Adrenal gland (tissue), 12 donors: ENCODE data around the gene COIL. TPM values are rescaled to one million over a fixed set of nuclear protein-coding genes. Genes with fewer than 3 reads are reported as not detected.
A peak's percentile ranks its signal among the peaks of the same experiment; 100 is the strongest.
"Not testable (repeated sequence)": the region's sequence is repeated elsewhere in the genome, so short reads cannot be mapped to it uniquely, and the experiment has no call there.

ENCODE experiments used
- DNase-seq, 7 donors: peaks; one replicate each; pipeline ENCODE4 v3.0.0-alpha.2; 2019 to 2020
- H3K27ac ChIP-seq, 5 donors: fragments of 200-600 bp; sonication (generic) in 4 of 5; 1 replicate in 3 of 5; 2 replicates in 2 of 5; pipeline versions ENCODE4 v1.5.1 to v1.8.0; 2016 to 2020; ENCODE audit warnings: mild to moderate bottlenecking in 1 of 5
- H3K27me3 ChIP-seq: fragments of 200-600 bp; 2 replicates; pipeline ENCODE4 v1.8.0; 2021
- H3K36me3 ChIP-seq, 2 donors: fragments of 200-600 bp; replicated peaks in 1 of 2; 1 replicate in 1 of 2; 2 replicates in 1 of 2; pipeline versions ENCODE4 v1.5.1 to v1.8.0; 2018 to 2022
- H3K4me1 ChIP-seq, 2 donors: fragments of 200-600 bp; replicated peaks in 1 of 2; 1 replicate in 1 of 2; 2 replicates in 1 of 2; pipeline versions ENCODE4 v1.5.1 to v1.8.0; 2018 to 2021
- H3K4me3 ChIP-seq, 4 donors: fragments of 200-600 bp; sonication (generic) in 3 of 4; one replicate each; pipeline ENCODE4 v1.5.1; 2016 to 2018
- H3K9me3 ChIP-seq, 3 donors: fragments of 200-600 bp; sonication (generic) in 1 of 3; replicated peaks in 1 of 3; 1 replicate in 2 of 3; 2 replicates in 1 of 3; pipeline versions ENCODE4 v1.5.1 to v1.8.0; 2016 to 2021
- CTCF ChIP-seq, 6 experiments: fragments of 450-650 bp in 4 of 6; fragments of 200-600 bp in 2 of 6; sonication (generic) in 1 of 6; IDR thresholded peaks; 1 replicate in 5 of 6; 2 replicates in 1 of 6; pipeline versions ENCODE4 v1.5.1 to v1.8.0; 2016 to 2021; ENCODE audit warnings: antibody characterized with exemption in 6 of 6, mild to moderate bottlenecking in 2 of 6, moderate library complexity in 1 of 6
- POLR2A ChIP-seq, 2 donors: fragments of 450-650 bp; IDR thresholded peaks; one replicate each; pipeline ENCODE4 v1.6.1; 2017; ENCODE audit warnings: antibody characterized with exemption in 2 of 2, mild to moderate bottlenecking in 2 of 2, moderate library complexity in 1 of 2
- WGBS, 4 donors: extraction: QIAGEN DNeasy Blood & Tissue Kit in 2 of 4; methylation state at CpG; one replicate each; pipeline versions ENCODE4 v1.1.5 to v1.1.7; 2013 to 2017; 5-methylcytosine and 5-hydroxymethylcytosine counted together
- intact Hi-C, 2 donors: fragments of 100-400 bp; cut with DNase I; formaldehyde crosslinking; loops; one replicate each; pipeline versions ENCODE4 v1.14.1 to v1.15.0; 2022 to 2023
- polyA plus RNA-seq, 3 donors: library from polyadenylated mRNA; stranded (reverse); fragments of 200-250 nt in 2 of 3; fragments of 350-450 nt in 1 of 3; fragmentation: Illumina TruSeq in 1 of 3; extraction: RNeasy Lipid Tissue Mini Kit (QIAGEN cat#74804) in 1 of 3; gene quantifications; one replicate each; pipeline ENCODE4 v1.2.3, GENCODE V29; 2013 to 2014
- total RNA-seq, 9 donors: library from RNA; depleted of rRNA in 4 of 9; stranded (reverse); fragments of >200 nt in 4 of 9; fragments of 120-200 nt in 1 of 9; fragmentation: NEBNext Ultra II Directional in 1 of 9; extraction: Animal tissue kit (Norgen Biotek cat#: 25700) in 1 of 9; gene quantifications; one replicate each; pipeline versions ENCODE4 v1.1.0 to v1.2.4, GENCODE V29; 2013 to 2023
- donor health status: healthy with polysubstance abuse.
- donor health status: Bipolar disorder and iron deficiency.
- donor health status: DM: yes; HTN: yes; CAD: no.
- donor health status: DM: no; HTN: no; CAD: no.
- donor health status: DM: no; HTN: no; CAD: no.
- donor health status: DM: yes; HTN: yes; CAD: no.

COIL gene
- total and polyA plus RNA-seq, 12 donors, result 4.3 to 16.7 (median 9.0) TPM

GRCh38 chr17:56945938-56946505, 14.8 kb downstream of the COIL start:
- H3K36me3 ChIP-seq, result peaks cover 0 to 58% of the 10 kb centered on the region in 2 donors

GRCh38 chr17:56943505-56944125, 17.2 kb downstream of the COIL start:
- Histone ChIP-seq H3K4me1 (no peaks in the 10 kb centered on the region), H3K27me3 (no peaks in the 10 kb centered on the region), H3K36me3 (peaks cover 0 to 55% of the 10 kb centered on the region in 2 donors), H3K9me3 (no peaks in the 10 kb centered on the region), H3K27ac (no peak overlapping the region), H3K4me3 (no peak overlapping the region)
- 89 to 92% (median 91%) methylated on average over 10 of the region's 10 CpGs for WGBS, 4 donors
- intact Hi-C loops, result loop anchor here in 1 of 2 donors (5.0 kb wide), 1 partner anchor 126 kb away; no protein-coding TSS in a partner anchor
- TF ChIP-seq POLR2A (IDR thresholded peaks at IDR 0.05) (no peak), CTCF (IDR thresholded peaks at IDR 0.05) (no peak)
- no peak for DNase-seq

More at GRCh38 chr17:56945938-56946505, 14.8 kb downstream of the COIL start:
- Histone ChIP-seq H3K27me3 (no peaks in the 10 kb centered on the region), H3K4me1 (no peaks in the 10 kb centered on the region), H3K4me3 (no peak overlapping the region), H3K27ac (no peak overlapping the region), H3K9me3 (no peaks in the 10 kb centered on the region)
- intact Hi-C loops, result no loop called here
- 86 to 95% (median 92%) methylated on average over 3 of the region's 3 CpGs for WGBS, 4 donors
- TF ChIP-seq POLR2A (IDR thresholded peaks at IDR 0.05), result no peak
- TF ChIP-seq CTCF (IDR thresholded peaks at IDR 0.05), result no peak
- no peak for DNase-seq

DNA sequence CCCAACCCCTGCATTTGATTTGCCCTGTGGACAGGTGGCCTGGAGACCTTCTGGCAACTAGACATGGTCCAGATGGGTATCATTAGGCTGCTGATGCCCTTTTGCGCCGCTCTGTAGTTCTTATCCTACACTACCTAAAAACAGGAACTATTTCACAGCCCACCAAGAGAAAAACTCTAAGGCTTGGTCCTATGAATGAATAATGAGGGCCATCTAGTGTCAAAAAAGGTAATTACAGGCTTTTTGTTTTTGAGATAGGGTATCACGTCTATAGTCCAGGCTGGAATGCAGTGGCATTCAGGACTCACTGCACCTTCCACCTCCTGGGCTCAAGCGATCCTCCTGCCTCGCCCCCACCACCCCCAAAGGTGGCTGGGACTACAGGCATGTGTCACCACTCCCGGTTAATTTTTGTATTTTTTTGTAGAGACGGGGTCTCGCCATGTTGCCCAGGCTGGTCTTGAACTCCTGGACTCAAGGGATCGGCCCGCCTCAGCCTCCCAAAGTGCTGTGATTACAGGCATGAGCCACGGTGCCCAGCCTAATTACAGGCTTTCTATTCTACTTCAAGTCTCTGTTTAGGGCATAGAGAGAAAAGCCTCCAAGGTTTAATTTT, 20.9 kb downstream of the COIL start:
- peaks cover 0 to 8% of the 10 kb centered on the region in 2 donors for H3K4me1 ChIP-seq
- DNase-seq, result no peak
- H3K27me3 ChIP-seq, result no peaks in the 10 kb centered on the region
- H3K9me3 ChIP-seq, result no peaks in the 10 kb centered on the region
- H3K27ac ChIP-seq, result no peak overlapping the region
- WGBS, 4 donors, result 45 to 60% (median 57%) methylated on average over 8 to 11 of the region's 11 CpGs
- TF ChIP-seq CTCF (IDR thresholded peaks at IDR 0.05) (peak; percentile 52 to 83 (median 72)), POLR2A (IDR thresholded peaks at IDR 0.05) (no peak)
- intact Hi-C loops, result loop anchor here (2.0 to 5.0 kb wide), 2 partner anchors 121 to 123 kb away; no protein-coding TSS in a partner anchor
- no peak overlapping the region for H3K4me3 ChIP-seq
- H3K36me3 ChIP-seq, result peaks cover 0 to 49% of the 10 kb centered on the region in 2 donors

- H3K9me3 ChIP-seq, H3K27me3 ChIP-seq, DNase-seq, intact Hi-C loops, H3K4me3 ChIP-seq, H3K4me1 ChIP-seq, H3K27ac ChIP-seq: not testable (repeated sequence)
- peaks cover 0 to 40% of the 10 kb centered on the region in 2 donors for H3K36me3 ChIP-seq
- WGBS, 4 donors, result 85 to 92% (median 87%) methylated on average over 5 of the region's 5 CpGs
Observed at GRCh38 chr17:56938206-56938605, 22.6 kb downstream of the COIL start.
